IPS DF 4.7 (cell line): ENCODE results near the gene ABTB2.

ENCODE experiments used
- DNase-seq: peaks from one replicate; pipeline ENCODE4 v3.0.0-alpha.2; 2013; ENCODE audit warnings: low spot score; ENCODE audit errors: extremely low read depth

ABTB2 gene

DNA sequence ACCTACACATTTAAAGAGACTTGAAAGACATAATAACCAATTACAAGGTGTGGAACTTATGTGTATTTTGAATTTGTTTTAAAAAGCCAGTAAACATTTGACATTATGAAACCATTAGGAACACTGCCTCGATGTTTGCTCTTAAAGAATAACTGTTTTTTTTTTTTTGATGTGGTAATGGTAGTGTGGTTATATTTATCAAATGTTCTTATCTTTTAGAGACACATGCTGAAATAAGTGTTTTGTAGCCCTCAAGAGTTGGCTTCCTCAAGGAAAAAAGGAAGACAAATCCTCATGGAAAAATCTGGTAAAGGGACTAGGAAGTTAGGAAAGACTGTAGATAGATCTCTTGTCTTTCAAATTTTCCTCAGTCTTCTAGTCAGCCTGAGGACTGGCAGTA is 2.2 kb upstream of the ABTB2 start:
- DNase-seq, result no peak

- no peak for DNase-seq
These were observed 1.7 kb upstream of the ABTB2 start for GRCh38 chr11:34359548-34359891.

- DNase-seq, result no peak
These were observed 1.1 kb upstream of the ABTB2 start for GRCh38 chr11:34358728-34359547.

DNA sequence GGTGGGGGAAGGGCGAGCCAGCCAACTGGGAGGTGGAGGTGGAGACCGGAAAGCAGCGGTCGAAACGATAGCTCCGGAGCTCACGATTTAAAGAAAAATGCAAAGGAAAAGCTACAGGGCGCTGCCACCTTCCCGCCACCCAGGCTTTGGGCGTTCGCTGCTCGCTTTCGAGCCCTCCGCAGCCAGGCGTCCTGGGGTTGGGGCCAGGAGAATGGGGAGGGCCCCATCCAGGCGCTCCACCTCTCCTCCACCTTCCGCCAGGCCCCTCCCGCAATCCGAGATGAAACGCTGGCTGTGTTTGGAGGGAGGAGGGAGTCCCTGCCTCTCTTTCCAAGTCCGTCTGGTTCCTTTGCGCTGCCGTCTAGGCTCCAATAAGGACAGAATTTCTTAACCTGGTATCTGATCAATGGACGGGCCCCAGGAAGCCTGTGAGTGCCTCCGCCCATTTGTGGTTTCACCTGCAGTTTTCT is 483 bp upstream of the ABTB2 start:
- DNase-seq, result no peak

DNA sequence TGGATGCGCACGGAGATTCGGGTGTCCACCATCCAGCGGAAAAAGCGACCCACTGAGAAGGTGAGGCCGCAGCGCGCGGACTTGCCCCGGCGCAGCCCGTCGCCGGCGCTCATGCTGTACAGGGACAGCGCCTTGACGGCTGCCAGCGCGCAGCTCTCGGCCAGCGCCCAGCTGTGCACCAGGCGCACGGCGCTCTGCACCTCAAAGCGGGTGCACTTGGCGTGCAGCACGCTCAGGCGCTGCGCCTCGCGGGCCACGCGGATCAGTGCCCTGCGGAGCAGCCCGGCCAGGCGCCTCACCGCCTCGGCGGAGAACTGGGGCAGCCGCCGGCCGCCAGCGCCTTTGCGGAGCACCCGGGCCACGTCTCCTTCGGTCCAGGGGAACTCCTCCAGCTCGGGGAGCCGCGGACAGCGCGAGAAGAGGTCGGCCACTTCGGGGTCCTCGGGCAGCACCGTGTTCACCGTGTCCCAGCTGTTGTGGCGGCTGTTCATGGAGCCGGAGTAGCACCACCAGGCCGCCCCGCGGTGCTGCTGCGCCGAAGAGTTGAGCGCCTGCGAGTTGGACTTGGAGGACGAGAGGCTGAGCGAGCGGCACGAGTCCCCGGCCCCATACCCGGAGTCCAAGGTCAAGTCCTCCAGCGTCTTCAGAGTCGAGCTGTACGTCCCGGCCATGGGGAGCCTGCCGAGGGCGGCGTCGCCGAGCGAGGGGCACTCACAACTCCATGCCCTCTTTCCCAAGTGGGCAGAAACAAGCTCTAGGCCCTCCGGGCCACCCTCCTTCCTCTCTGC is 703 bp downstream of the ABTB2 start:
- no peak for DNase-seq

GRCh38 chr11:34356576-34356912 is 1.3 kb downstream of the ABTB2 start:
- no peak for DNase-seq

DNA sequence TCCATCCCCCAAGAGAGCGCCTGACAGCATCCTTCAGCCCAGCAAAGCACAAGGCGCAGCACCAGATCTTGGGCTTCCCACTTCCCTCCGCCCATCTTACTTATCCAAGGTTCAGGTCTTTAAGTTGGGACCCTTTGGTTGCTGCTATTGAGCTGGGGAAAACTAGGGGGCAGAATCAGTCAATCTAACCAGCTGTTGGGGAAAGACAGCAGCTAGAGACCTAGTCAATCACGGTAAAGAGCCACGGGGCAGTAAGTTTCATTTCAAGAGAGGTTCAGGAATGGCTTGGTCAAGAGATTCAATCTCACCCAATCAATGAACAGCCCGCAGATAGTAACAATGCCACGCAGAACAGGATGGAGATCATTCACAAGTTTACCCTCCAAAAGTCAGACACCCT is 1.7 kb downstream of the ABTB2 start:
- no peak for DNase-seq

DNA sequence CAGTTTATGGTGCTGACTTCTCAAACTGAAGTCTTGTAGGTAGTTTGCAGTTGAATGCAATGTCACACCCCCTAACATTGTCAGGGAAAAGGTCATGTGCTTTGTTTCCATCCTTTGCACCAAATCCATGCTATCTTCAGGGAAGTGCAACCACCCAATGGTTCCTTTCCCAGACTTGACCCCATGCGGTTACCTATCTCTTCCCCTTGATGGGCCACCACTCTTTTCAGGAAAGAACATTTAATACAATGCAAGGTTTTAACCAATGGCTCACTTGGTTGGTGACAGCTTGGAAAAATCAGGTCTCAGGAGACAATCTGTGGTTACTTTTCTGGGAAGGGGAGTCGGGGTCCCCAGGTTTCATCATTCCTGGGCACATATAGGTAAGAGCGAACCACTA is 2.1 kb downstream of the ABTB2 start:
- no peak for DNase-seq

GRCh38 chr11:34354782-34355181 is 3.0 kb downstream of the ABTB2 start:
- no peak for DNase-seq

DNA sequence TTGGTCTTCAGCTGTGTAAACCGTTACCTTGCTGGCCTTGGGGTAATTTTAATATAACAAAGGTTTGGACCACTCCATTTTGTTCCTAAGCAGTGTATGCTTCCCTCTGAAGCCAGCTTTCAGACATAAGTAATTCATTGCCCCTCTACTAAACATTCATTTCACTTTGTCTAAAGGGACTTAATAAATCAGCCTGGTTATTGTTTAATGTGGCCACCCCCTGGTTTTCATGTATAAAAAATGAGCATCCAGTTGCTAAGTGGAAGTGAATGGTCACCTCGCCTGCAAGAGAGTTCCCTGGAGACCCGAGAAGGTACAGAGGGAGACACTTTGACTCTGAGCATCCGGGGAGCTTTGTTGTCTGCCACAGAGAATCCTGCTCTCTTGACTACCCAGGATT is 3.9 kb downstream of the ABTB2 start:
- DNase-seq, result no peak

DNA sequence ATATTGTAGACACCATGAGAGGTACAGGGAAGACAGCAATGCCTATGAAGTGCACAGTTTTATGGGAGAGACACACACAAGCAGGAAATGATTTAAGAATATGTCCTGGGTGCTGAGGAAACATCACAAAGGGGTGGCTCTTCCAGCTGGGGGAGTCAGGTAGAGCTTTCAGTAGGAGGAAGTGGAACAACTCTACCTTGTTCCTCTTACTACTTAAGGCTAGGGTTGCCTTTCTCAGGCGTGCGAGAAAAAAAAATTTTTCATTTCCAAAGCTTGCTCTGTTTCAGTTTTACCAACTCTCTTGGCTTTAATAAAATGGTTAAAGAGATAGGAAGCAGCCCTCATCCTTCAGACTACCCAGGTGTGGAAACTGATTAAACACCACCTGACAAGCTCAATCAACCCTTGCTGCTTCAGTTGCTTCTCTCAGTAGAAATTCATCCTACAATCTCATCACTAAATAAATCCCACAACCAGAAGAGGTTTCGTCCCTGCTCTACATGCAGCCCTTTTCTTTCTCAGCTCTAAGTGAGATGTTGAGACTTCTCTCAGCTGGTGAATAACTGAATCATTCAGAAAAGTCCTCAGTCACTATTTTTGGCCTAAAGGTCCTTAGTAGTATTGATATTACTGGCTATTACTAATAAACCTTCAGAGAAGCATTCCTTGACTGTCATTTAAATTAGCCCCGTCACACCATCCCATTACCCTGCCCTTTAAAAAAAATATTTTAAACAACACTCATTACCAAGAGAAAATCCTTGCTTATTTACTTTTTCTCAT is 5.9 kb downstream of the ABTB2 start:
- no peak for DNase-seq

- no peak for DNase-seq
These were observed 6.8 kb downstream of the ABTB2 start for GRCh38 chr11:34351051-34351450.

- DNase-seq, result no peak
These were observed 7.9 kb downstream of the ABTB2 start for GRCh38 chr11:34349882-34350281.

GRCh38 chr11:34348919-34349318 is 8.9 kb downstream of the ABTB2 start:
- no peak for DNase-seq

DNA sequence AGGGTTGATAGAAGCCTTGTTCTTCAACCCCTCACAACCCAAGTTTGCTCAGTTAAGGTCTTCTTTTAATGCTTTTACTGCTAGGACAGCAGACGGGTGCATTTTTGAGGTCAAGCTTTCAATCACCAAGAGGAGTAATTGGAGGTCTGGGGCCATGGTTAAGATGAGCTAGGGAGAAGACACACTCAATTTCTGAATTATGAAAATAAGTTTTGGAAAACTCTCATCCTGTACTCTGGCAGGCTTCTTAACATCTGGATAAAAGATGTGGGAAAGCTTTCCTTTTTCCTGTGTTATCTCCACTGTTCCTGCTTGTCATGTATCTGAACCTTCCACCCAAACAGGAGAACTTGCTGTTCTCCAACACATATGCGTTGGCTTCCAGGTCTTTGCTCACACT is 9.7 kb downstream of the ABTB2 start:
- no peak for DNase-seq

DNA sequence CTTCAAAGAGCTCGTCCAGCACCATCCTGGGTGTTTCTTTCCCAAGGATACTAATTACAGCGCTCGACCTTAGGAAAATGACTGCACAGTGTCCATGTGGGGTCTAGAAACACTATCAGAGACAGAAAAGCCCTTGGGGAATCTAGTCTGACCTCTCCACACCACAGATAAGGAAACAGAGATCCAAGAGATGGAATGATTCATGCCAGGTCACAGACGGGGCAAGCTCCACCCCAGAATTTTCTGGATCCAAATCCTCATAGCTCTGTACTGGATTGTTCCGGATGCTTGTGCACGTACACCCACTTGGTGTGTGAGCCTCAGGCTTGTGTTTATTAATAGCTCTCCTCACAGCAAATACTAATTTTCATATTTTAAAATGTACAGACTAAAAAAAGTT is 11.3 kb downstream of the ABTB2 start:
- DNase-seq, result no peak

GRCh38 chr11:34345991-34346480 is 11.8 kb downstream of the ABTB2 start:
- DNase-seq, result no peak

- no peak for DNase-seq
These were observed 12.3 kb downstream of the ABTB2 start for GRCh38 chr11:34345540-34345876.

- DNase-seq, result no peak
These were observed 12.9 kb downstream of the ABTB2 start for GRCh38 chr11:34344768-34345539.

DNA sequence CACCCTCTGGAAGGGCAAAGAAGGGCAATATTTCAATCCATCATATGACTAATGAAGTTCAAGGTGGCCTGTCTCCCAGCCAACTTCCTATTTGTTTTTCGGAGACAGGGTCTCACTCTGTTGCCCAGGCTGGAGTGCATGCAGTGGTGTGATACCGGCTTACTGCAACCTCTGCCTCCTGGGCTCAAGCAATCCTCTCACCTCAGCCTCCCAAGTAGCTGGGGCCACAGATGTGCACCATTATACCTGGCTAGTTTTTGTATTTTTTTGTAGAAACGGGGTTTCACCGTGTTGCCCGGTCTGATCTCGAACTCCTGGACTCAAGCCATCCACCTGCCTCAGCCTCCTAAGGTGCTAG is 13.4 kb downstream of the ABTB2 start:
- no peak for DNase-seq

- DNase-seq, result no peak
These were observed 14.1 kb downstream of the ABTB2 start for GRCh38 chr11:34343686-34344085.
